Stimulated activated CD4-positive, alpha-beta T cell treated with anti-CD3 and anti-CD28 coated beads, TNF-alpha, amount 100 ng/mL, for 48 hours (primary cell): ENCODE measurements around the gene FNDC5.
"Not testable (repeated sequence)": the region's sequence is repeated elsewhere in the genome, so short reads cannot be mapped to it uniquely, and the experiment has no call there.

Experiments
- DNase-seq, 3 donors: peaks; one replicate each; pipeline ENCODE4 v3.0.0-alpha.2; 2020; ENCODE audit warnings: low read depth in 3 of 3

FNDC5 gene

DNA sequence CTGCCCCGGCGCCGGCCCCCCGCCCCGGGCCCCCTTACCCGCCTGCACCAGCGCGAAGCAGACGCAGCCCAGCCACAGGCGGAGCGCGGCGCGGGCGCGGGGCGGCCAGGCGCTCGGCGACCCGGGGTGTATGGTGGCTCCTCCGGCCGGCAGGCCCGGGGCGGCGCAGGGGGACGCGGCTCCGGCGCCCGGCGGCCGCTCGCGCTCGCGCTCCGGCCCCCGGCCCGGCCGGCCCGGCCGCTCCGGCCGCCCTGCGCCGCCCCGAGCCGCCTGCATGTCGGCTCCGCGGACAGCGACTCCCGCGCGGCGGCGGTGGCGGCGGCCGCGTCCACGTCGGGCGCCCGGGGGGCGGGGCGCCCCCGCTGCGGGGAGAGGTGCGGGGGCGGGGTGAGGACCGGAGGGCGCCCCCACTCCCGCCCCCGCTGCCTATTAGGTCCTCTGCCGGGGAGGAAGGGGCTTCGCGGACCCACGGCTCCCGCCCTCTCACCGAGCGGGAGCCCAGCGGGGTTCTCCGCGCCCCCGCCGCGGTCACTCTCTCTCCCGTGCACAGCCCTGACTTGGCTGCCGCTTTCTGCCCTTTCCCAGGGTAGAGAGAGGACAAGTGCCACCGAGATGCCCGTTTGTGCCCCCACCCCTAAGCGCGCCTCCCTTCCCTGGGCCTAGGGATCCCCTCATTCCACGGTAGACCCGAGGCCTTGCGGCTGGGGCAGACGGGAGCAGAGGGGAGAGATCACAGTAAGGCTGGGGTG lies at the start of gene FNDC5:
Gene FNDC5, minus strand, starts transcription at position 298 of the 749 bp plus-strand sequence.
- DNase-seq: no peak

DNA sequence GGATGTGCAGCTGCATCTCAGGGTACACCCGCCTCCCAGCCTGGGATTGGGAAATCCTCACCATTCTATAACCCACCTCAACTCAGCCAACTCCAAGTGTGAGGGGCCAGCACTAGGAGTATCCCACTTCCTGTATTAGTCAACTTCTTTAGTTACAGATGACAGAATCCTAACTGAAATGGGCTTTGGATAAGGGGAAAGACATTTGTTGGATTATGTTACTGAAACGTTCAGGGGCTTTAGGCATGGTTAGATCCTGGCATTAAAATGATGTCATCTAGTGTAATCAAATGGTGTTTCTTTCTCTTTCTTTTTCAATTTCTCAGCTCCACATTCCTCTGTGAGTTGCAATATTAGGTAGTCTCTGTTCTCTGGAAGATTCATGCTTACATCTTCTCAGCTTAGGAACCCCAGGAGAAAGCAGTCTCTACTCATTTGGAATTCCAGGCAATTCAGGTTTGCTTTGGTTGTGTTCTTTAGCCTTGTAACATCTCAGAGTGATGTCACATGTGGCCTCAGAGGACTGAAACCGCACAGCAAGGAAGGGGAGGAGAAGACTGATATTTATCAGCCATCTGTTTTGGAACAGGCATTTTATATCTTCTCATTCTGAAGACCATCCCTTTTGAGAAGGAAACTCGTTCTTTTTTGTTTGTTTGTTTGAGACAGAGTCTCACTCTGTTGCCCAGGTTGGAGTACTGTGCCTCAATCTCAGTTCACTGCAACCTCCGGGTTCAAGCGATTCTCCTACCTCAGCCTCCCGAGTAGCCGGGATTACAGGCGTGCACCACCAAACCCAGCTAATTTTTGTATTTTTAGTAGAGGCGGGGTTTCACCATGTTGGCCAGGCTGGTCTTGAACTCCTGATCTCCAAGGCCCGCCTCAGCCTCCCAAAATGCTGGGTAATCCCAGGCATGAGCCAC lies 49.4 kb upstream of the FNDC5 start:
- no peak for DNase-seq

DNA sequence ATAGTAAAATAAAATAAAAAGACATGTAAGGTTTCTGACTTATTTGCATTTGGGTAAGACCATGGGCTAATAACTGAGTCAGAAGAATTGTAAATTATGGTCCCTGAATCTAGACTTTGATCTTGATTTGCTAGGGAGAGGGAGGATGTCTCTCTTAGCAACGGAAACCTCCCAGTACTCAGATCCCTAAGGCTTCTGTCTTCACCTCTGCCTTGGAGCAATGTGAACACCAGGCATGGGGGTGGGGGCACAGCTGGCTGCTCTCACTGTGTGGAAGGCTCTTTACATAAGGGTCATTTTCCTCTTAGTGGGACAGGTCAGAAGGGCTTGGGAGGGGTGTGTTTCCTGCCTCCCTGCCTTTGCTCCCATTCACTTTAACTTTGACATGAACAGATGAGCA lies 47.5 kb upstream of the FNDC5 start:
- DNase-seq: no peak

DNA sequence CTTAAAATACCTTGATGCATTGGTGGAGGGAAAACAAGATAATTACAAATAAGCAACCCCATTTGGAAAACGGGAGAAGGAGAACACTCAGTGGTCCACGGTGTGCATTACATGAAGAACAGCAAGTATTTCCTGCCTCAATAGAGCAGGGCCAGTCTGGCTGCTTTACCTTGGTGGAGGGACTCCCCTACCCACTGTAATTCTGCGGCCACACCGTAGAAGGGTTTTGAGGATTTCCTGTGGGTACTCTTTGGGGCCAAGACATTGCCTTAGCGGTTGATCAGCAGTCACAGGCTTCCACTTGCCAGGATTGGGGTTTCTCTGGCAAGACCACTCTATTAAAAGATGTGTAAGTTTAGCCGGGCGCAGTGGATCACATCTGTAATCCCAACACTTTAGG lies 46.8 kb upstream of the FNDC5 start:
- DNase-seq: no peak

DNA sequence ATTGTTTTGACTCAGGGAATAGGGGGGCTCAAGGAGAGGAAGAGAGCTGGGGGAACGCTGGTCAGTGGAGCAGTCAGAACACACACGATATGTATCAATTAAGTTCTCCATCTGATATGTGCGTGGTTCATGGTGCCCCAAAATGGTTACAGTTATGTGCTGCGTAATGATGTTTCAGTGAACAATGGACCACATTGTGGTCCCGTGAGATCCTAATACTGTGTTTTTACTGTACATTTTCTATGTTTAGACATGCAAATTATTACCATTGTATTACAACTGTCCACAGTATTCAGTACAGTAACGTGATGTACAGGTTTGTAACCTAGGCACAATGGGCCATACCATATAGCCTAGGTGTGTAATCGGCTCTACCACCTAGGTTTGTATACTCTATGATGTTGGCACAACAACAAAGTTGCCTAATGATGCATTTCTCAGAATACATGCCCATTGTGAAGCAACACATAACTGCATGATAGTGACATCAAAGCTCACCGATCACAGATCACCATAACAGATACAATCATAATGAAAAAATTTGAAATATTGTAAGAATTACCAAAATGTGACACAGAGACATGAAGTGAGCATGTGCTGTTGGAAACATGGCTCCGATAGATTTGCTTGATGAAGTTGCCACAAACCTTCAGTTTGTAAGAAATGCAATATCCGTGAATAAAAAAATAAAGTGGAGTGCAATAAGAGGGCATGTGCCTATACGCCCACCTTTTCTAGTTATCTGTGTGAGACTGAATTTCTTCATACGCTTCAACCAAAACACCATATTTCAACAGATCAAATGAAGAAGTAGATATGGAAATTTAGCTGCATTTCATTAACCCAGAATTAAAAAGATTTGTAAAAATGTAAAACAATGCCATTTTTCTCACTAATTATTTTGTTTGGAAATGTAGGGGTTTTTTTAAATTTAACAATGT lies 45.3 kb upstream of the FNDC5 start:
- DNase-seq: no peak

DNA sequence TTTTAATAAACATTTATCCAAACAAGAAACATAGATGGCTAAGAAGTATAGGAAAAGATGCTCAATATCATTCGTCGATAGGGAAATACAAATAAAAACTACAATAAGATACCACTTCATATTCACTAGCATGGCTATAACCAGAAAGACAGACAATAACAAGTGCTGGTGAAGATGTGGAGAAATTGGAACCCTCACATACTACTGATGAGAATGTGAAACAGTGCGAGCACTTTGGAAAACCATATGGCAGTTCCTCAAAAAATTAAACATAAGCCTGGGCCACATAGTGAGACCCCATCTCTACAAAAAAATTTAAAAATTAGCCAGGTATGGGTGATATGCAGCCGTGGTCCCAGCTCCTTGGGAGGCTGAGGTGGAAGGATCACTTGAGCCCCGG lies 39.6 kb upstream of the FNDC5 start:
- DNase-seq: no peak

DNA sequence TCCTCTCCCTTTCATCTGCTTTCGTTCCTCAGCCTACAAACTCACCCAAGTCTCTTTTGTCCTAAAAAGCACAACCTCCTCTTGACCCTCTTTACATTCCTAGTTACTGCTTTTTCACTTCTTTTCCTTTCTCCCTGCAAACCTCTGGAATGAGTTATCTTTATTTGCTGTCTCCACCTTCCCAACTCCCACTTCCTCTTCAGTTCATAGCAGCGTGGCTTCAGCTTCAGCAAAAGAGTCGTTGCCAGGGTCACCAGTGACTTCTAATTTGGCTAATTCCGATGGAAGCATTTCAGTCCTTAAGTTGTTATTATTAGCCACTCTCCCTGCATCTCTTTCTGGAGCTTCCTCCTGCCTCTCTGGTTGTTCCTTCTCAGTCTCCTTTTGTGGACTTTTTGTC lies 36.7 kb upstream of the FNDC5 start:
- no peak for DNase-seq

DNA sequence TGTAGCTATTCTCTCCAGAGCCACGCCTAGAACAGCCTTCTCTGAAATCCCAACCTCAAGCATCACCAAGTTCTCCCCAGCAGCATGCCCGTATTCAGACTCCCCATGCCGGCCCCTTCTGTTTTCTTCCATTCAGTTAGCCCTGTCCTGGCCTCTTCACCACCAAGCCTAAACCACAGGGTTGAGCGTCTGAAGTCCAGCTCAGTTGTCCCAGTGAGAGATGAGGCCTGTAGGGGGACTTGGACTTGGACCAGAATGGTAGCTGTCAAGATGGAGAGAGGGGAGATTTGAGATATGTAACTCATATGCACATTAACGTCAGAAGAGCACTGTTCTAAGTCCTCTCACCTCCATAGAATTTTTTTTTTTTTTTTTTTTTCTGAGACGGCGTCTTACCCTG lies 35.9 kb upstream of the FNDC5 start:
- DNase-seq: no peak

DNA sequence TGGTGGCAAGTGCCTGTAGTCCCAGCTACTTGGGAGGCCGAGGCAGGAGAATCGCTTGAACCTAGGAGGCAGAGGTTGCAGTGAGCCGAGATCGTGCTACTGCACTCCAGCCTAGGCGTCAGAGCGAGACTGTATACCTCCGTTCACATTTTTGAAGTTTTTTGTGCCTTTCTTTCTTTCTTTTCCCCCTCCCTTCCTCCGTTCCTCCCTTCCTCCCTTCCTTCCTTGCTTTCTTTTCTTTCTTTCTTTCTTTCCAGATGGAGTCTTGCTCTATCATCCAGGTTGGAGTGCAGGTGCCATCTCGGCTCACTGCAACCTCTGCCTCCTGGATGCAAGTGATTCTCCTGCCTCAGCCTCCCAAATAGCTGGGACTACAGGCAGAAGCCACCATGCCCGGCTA lies 34.9 kb upstream of the FNDC5 start:
- not testable (repeated sequence) for DNase-seq

DNA sequence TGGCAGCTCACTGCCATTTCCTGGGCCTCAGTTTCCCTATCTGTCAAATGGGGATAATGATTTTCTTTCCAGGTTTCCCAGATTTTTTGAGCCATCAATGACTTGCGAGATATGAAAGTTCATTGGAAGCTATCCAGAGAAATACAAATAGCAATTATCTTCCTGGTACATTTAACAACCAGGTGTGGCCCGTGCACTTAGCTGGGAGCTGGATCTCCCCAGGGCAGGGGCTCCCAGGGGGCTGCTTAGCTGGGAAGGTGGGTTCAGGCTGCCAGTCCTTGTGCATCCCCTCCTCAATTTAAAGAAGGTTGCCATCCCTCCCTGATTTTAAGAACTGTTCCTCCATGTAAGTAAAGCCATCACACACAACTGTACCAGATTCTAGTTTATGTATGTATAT lies 34.1 kb upstream of the FNDC5 start:
- DNase-seq: no peak

DNA sequence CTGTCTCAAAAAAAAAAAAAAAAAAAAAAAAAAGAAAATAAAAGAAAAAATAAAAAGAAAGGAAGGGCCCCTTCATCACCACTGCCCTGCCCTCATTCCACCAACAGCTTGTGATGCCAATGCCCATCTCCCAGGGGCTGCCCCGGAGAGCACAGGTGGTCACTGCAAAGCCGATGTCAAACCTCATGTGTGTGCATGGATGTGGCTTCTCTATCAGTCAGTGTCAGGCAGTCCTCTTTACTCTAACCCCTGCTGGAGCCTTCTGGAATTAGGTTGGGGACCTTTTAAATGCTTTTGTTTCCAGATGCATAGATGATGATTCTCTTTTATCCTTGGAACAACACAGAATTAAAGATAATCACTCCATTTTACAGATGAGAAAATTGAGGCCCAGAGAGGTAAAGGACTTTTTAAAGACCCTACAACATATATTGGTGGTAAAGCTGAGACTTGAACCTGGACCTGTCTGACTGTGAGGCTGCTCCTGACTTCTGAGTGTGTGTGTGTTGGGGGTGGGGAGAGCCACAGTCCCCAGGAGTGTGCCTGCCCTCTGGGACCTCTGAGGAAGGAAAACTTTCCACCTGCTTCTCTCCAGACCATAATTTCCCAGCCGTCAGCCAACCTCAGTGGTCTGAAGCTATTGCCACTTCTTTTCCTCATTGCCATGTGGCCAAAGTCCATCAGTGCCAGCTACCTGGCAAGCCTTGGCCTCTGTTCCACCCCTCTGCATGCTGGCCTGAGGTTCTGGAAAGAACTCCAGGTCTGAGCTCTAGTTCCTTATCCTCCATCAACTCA lies 33.5 kb upstream of the FNDC5 start:
- DNase-seq: no peak

DNA sequence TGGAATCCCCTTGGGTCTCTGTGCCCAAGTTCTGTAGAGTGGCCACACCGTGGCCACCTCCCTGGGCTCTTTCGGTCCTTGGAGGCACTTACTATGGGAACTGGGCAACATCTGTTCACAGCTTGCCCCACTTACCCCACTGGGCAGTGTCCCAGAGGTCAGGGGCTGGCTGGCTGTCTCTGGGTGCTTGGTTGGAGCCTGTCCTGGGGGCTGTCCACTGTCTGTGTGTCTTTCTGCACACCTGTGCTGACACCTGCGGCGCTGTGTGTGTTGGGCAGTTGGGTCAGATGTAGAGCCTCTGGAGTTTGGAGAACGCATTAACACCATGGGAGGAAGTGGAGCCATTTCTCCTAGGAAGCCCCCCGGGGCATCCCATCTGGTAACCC lies 31.8 kb upstream of the FNDC5 start:
- DNase-seq: no peak

DNA sequence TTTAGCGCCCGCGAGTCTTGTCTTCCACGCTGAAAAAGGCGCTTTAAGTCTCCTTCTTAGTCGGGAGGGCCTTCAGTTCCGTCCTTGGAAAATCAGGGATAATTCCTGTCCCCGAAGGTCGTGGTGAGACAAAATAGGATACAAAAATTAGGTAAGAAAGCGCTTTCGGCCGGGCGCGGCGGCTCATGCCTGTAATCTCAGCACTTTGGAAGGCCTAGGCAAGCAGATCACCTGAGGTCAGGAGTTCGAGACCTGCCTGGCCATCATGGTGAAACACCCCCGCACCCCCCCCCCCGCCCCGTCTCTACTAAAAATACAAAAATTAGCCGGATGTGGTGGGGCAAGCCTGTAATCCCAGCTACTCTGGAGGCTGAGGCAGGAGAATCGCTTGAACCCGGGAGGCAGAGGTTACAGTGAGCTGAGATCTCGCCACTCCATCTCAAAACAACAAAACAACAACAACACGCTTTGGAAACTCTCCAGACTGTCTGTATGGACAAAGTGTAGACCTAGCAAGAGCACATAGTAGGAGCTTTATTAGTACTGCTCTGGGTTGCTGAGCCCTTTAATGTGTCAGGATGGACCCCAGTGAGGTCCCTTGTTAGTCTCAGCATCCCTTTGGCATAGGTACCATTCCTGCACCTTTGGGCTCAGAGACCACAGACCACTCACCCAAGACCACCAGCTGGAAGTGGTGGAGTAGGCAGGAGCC lies 31.3 kb upstream of the FNDC5 start:
- no peak for DNase-seq

DNA sequence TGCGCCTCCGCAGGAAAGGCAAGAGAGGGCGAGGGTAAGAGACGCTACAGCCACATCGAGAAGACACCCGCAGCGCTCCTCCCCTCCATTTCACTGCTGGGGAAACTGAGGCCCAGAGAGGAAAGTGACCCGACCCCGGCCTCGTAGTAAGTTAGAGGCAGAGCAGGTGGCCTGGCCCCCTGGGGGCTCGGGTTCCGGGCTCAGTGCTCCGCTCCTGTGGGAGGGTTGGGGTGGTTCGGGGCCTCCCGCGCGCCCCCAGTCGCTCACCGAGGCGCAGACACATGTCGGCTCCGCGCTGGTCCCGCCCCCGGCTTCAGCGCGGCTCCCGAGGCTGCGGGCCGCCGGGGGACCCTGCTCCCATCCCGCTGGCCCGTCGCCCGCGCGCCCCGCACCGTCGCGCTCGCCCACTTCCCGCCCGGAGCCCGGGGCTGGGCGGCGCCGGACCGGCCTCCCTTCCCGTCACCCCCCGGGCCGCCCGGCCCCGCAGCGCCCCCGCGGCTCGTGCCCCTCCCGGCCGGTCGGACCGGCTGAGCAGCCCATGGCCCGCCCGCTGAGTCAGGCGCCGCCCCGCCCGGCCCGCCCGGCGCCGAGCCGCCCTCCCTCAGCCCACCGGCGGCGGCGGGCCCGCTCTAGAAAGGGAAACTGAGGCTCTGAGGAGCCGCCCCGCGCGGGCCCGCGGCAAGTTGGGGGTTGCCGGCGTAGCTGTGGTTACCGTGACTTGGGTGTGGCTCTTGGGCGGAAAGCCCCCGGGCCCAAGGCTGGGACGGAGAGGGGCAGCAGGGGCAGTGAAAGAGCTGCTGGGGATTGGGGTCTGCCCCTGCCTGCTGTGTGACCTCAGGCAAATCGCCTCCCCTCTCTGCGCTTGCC lies 30.5 kb upstream of the FNDC5 start, which contains the start of gene TMEM54:
Gene TMEM54, minus strand, starts transcription at position 434 of the 867 bp plus-strand sequence. Its CDS starts 151 bp downstream, at position 283.
- no peak for DNase-seq

DNA sequence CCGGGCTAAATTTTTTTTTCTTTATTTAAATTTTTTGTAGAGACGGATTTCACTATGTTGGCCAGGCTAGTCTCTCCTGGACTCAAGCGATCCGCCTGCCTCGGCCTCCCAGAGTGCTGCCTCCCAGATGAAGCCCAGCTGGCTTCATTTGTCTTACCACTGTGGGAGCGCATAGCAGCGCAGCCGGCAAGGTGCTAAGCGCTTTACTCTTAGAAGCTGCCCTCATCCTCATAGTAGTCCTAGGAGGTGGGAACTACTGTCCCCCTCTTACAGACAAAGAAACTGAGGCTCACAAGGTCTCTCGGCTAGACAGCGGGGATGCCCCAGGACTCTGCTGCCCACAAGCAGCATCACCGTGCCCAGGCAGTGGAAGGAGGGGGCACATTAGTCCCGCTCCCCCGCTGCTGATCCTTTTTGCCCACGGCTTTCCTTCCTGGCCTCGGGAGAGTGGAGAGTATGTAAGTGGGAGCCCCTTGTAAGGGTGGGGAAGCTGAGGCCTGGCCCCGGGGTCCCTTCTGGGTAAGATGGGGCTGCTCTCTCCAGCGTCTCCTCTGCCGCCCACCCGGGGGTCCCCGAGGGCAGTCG lies 29.8 kb upstream of the FNDC5 start:
- no peak for DNase-seq

DNA sequence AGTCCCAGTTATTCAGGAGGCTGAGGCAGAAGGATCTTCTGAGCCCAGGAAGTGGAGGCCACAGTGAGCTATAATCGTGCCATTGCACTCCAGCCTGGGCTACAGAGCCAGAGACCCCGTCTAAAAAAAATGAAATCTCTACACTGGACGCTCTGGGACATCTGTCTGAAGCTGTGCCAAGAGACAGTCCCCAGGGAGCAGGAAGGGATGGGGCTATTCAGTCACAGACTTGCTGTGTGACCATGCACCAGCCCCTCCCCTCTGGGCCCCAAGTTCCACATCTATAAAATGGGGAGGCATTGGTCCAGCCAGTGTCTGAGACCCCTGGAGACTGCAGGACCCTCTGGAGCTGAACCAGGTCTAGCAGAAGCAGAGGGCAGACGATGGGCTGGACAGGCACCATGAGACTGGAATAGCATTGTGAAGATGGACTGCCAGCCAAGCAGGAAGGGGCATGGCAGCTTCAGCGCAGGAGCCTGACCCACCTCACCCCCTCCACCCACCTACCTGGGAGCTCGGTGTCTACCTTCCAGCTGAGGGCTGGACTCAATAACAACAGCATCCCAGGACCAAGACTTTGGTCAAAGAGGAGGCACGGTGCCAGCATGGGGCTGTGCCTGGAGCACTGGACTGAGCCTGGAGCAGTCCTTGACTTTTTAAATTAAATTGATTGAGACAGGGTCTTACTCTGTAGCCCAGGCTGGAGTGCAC lies 29.0 kb upstream of the FNDC5 start:
- no peak for DNase-seq

DNA sequence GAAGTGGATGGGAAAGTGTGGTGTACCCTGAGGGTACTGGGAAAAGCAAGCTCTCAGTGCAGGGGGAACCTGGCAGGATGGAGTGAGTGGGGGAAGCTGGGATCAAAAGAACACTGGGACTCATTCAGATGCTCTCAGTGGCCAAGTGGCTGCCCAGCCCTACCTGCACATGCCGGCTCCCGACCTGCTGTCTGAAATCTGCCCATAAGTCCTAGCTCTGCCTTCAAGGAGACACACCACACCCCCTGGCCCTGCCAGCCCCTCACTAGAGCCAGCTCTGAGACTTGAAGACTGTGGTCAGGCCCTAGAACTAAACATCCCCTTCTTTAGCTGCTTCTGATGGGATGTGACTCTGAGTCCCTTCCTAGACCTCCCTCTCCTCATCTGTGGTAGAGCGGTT lies 28.2 kb upstream of the FNDC5 start:
- DNase-seq: no peak

DNA sequence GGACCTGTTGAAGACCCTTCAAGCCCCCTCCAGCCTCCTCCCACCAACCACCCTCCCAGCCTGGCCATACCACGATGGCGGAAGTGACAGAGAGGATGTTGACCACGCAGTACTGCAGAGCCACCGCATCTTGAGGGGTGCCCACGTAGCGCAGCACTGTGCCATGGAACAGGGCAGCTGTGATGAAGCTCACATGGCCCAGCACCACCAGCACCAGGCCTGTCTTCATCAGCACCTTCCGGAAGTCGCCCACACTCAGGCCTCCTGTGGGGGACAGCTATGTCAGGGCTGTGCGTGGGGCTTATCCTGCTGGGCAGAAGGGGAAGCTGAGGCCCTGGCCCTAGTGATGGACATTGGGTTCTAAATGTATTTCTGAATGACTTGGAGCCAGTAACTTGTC lies 27.3 kb upstream of the FNDC5 start:
- no peak for DNase-seq
